Nephron (organoid): Measurements from ENCODE around the gene C1orf52.

Experiments
- H3K27ac Mint-ChIP-seq, 3 experiments: 2 replicates each; pipeline ENCODE4 v1.8.0; 2020; ENCODE audit warnings: mixed read lengths in 3 of 3, mild to moderate bottlenecking in 2 of 3, moderate library complexity in 1 of 3
- H3K27me3 Mint-ChIP-seq: 2 replicates; pipeline ENCODE4 v1.8.0; 2021; ENCODE audit warnings: low read depth, mild to moderate bottlenecking, moderate library complexity, mixed read lengths
- H3K36me3 Mint-ChIP-seq: 2 replicates; pipeline ENCODE4 v1.8.0; 2020; ENCODE audit warnings: low read depth, mixed read lengths
- H3K4me1 Mint-ChIP-seq: 2 replicates; pipeline ENCODE4 v1.8.0; 2020; ENCODE audit warnings: mixed read lengths
- H3K4me3 Mint-ChIP-seq, 3 experiments: 2 replicates each; pipeline ENCODE4 v1.8.0; 2020; ENCODE audit warnings: mild to moderate bottlenecking in 3 of 3, mixed read lengths in 3 of 3, moderate library complexity in 2 of 3
- H3K9me3 Mint-ChIP-seq: 2 replicates; pipeline ENCODE4 v1.8.0; 2020; ENCODE audit warnings: mixed read lengths
- CTCF ChIP-seq, 3 experiments: fragments of 200-600 bp; sonication (generic); IDR thresholded peaks; one replicate each; pipeline ENCODE4 v1.5.0; 2021; ENCODE audit warnings: antibody characterized with exemption in 3 of 3; ENCODE audit not compliant: unreplicated experiment in 3 of 3

C1orf52 gene

GRCh38 chr1:85282424-85282823 lies 23.0 kb upstream of the C1orf52 start:
- Mint-ChIP-seq H3K4me3 (no peak overlapping the region), H3K27me3 (no peaks in the 10 kb centered on the region), H3K27ac (no peak overlapping the region), H3K9me3 (no peaks in the 10 kb centered on the region), H3K36me3 (no peaks in the 10 kb centered on the region), H3K4me1 (peaks cover 5% of the 10 kb centered on the region)
- no peak for TF ChIP-seq CTCF (IDR thresholded peaks at IDR 0.05; ENCODE audit: unreplicated experiment in 3 of 3)

- TF ChIP-seq CTCF (IDR thresholded peaks at IDR 0.05; ENCODE audit: unreplicated experiment in 3 of 3) = no peak
- Mint-ChIP-seq H3K4me1 (peaks cover 6% of the 10 kb centered on the region), H3K4me3 (peak overlapping the region in 1 of 3 experiments; percentile 52), H3K27ac (no peak overlapping the region), H3K27me3 (no peaks in the 10 kb centered on the region), H3K9me3 (no peaks in the 10 kb centered on the region), H3K36me3 (no peaks in the 10 kb centered on the region)
These were observed 21.2 kb upstream of the C1orf52 start for GRCh38 chr1:85280636-85281035.

- no peak for TF ChIP-seq CTCF (IDR thresholded peaks at IDR 0.05; ENCODE audit: unreplicated experiment in 3 of 3)
- H3K36me3 Mint-ChIP-seq = no peaks in the 10 kb centered on the region
- H3K27ac Mint-ChIP-seq = peak overlapping the region in 2 of 3 experiments; percentile 0 to 6
- H3K4me1 Mint-ChIP-seq = peaks cover 15% of the 10 kb centered on the region
- peak overlapping the region; percentile 6 to 26 (median 9) for H3K4me3 Mint-ChIP-seq
- H3K9me3 Mint-ChIP-seq = no peaks in the 10 kb centered on the region
- no peaks in the 10 kb centered on the region for H3K27me3 Mint-ChIP-seq
These were observed 20.1 kb upstream of the C1orf52 start for GRCh38 chr1:85279458-85280080.

GRCh38 chr1:85278853-85279314 lies 19.4 kb upstream of the C1orf52 start:
- H3K4me1 Mint-ChIP-seq = peaks cover 22% of the 10 kb centered on the region
- H3K27ac Mint-ChIP-seq = peak overlapping the region; percentile 0 to 16 (median 11)
- no peaks in the 10 kb centered on the region for H3K27me3 Mint-ChIP-seq
- H3K36me3 Mint-ChIP-seq = peaks cover 2% of the 10 kb centered on the region
- no peak overlapping the region for H3K4me3 Mint-ChIP-seq
- no peak for TF ChIP-seq CTCF (IDR thresholded peaks at IDR 0.05; ENCODE audit: unreplicated experiment in 3 of 3)
- H3K9me3 Mint-ChIP-seq = no peaks in the 10 kb centered on the region

GRCh38 chr1:85277802-85278201 lies 18.3 kb upstream of the C1orf52 start:
- TF ChIP-seq CTCF (IDR thresholded peaks at IDR 0.05; ENCODE audit: unreplicated experiment in 3 of 3) = no peak
- Mint-ChIP-seq H3K4me1 (peaks cover 29% of the 10 kb centered on the region), H3K9me3 (no peaks in the 10 kb centered on the region), H3K27ac (peak overlapping the region in 1 of 3 experiments; percentile 91), H3K4me3 (peak overlapping the region; percentile 36 to 94 (median 52)), H3K36me3 (peaks cover 12% of the 10 kb centered on the region), H3K27me3 (no peaks in the 10 kb centered on the region)
